ENCODE measurements around the gene DNAH8.

Gene DNAH8

GRCh38 chr6:38749473-38749872 is 34.4 kb downstream of the DNAH8 start:
- no peak overlapping the region for H3K4me3 ChIP-seq (ENCODE audit: low read depth, low read length)
- DNase-seq (ENCODE audit: low read depth): no peak
- TF ChIP-seq CTCF (IDR thresholded peaks at IDR 0.05; ENCODE audit: control insufficient read depth, extremely low read depth, insufficient read depth): no peak

GRCh38 chr6:38750968-38751615 is 36.0 kb downstream of the DNAH8 start:
- no peak overlapping the region for H3K4me3 ChIP-seq (ENCODE audit: low read depth, low read length)
- no peak for TF ChIP-seq CTCF (IDR thresholded peaks at IDR 0.05; ENCODE audit: control insufficient read depth, extremely low read depth, insufficient read depth)
- no peak for DNase-seq (ENCODE audit: low read depth)

- DNase-seq (ENCODE audit: low read depth): no peak
- no peak for TF ChIP-seq CTCF (IDR thresholded peaks at IDR 0.05; ENCODE audit: control insufficient read depth, extremely low read depth, insufficient read depth)
Measured at GRCh38 chr6:38753707-38754106, 38.6 kb downstream of the DNAH8 start.

GRCh38 chr6:38755207-38755606 is 40.1 kb downstream of the DNAH8 start:
- DNase-seq (ENCODE audit: low read depth): peak; percentile 82
- H3K4me3 ChIP-seq (ENCODE audit: low read depth, low read length): peak overlapping the region; percentile 13
- TF ChIP-seq CTCF (IDR thresholded peaks at IDR 0.05; ENCODE audit: control insufficient read depth, extremely low read depth, insufficient read depth): no peak

More at GRCh38 chr6:38753707-38754106, 38.6 kb downstream of the DNAH8 start:
- H3K4me3 ChIP-seq (ENCODE audit: low read depth, low read length): no peak overlapping the region

GRCh38 chr6:38755874-38756273 is 40.8 kb downstream of the DNAH8 start:
- DNase-seq (ENCODE audit: low read depth): no peak
- H3K4me3 ChIP-seq (ENCODE audit: low read depth, low read length): no peak overlapping the region; the same call in 1 of the 2 replicates
- no peak for TF ChIP-seq CTCF (IDR thresholded peaks at IDR 0.05; ENCODE audit: control insufficient read depth, extremely low read depth, insufficient read depth)

GRCh38 chr6:38760097-38760496 is 45.0 kb downstream of the DNAH8 start:
- TF ChIP-seq CTCF (IDR thresholded peaks at IDR 0.05; ENCODE audit: control insufficient read depth, extremely low read depth, insufficient read depth): no peak
- no peak overlapping the region for H3K4me3 ChIP-seq (ENCODE audit: low read depth, low read length)
- DNase-seq (ENCODE audit: low read depth): no peak

GRCh38 chr6:38762848-38763247 is 47.7 kb downstream of the DNAH8 start:
- no peak overlapping the region for H3K4me3 ChIP-seq (ENCODE audit: low read depth, low read length)
- DNase-seq (ENCODE audit: low read depth): peak; percentile 8
- no peak for TF ChIP-seq CTCF (IDR thresholded peaks at IDR 0.05; ENCODE audit: control insufficient read depth, extremely low read depth, insufficient read depth)

All from LNCaP clone FGC (cell line).